Measurements from ENCODE around the gene MED13.
A peak's percentile ranks its signal among the peaks of the same experiment; 100 is the strongest.

The MED13 gene

DNA sequence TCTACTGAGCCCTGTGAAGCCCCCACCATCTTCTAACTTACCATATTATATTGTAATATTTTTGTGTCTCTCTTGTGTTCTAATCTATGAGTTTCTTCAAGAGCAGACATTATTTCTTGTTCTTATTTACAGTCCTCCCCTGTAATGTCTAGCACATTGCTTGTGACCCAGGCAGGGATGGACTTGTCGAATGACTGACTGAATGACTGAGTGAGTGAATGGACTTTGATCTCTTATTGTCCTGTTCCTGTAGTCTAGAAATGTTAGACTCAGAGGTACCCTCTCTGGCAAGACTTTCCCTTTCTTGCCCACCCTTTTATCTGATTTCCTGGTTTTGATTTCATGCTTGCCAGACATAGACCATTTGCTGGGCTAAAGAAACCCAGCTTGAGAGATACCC, 35.0 kb upstream of the MED13 start:
- no peak overlapping the region for H3K4me3 ChIP-seq (ENCODE audit: low read depth, low read length)
- ChIA-PET CTCF (interaction anchor here (2.3 kb wide), 1 partner anchor 10 kb away, joined by 15 read pairs; no protein-coding TSS in a partner anchor), POLR2A (no interaction called here)
- no peak for DNase-seq (ENCODE audit: low read depth, low spot score)
- TF ChIP-seq CTCF (IDR thresholded peaks at IDR 0.05; ENCODE audit: insufficient read depth, low read length, missing control alignments), result no peak

DNA sequence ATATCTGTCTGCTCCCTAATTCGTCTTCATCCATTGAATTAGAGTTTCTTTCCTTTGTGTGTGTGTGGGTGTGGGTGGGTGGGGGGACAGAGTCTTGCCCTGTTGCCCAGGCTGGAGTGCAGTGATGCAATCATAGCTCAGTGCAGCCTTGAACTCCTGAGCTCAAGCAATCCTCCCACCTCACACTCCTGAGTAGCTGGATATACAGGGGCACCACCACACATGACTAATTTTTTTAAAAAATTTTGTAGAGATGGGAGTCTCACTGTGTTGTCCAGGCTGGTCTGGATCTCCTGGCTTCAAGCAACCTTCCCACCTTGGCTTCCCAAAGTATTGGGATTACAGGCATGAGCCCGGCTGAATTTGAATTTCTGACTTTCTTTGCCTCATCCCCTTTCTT, 34.5 kb upstream of the MED13 start:
- CTCF ChIA-PET, result interaction anchor here (1.4 kb wide), 1 partner anchor 10 kb away, joined by 11 read pairs; no protein-coding TSS in a partner anchor

DNA sequence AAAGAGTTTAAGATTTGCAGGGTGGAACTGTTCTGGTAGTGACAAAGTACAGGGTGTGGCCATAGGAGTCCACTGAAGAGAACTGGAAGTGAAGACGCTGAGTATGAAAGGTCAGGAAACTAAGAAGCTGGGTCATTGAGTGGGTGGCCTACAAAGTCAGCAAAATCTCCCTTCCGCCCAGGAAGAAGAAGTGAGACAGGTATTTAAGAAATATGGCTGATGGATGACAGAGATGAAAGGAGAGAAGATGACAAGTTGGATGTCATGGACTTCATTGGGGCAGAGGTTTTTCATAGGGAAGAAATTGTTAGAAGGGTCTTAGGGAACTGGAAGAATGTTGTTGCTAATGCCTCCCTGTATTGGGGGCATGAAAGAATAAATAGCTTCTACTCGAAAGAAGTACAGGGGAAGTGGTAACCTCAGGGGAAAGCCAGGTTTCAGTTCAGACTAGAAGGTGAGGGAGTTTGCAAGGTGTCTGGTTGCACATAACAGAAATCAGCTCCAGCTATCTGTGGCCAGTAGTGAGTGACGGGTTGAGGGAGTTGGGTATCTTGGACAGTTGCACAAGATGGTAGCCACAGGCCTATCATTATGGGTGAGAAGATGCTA, 33.6 kb upstream of the MED13 start:
- CTCF ChIA-PET, result interaction anchor here (1.4 kb wide), 1 partner anchor 11 kb away, joined by 11 read pairs; no protein-coding TSS in a partner anchor
- no peak overlapping the region for H3K4me3 ChIP-seq (ENCODE audit: low read depth, low read length)
- POLR2A ChIA-PET, result no interaction called here
- TF ChIP-seq CTCF (IDR thresholded peaks at IDR 0.05; ENCODE audit: insufficient read depth, low read length, missing control alignments), result no peak
- no peak for DNase-seq (ENCODE audit: low read depth, low spot score)

More for the DNA sequence above, 34.5 kb upstream of the MED13 start:
- POLR2A ChIA-PET, result no interaction called here
- no peak for DNase-seq (ENCODE audit: low read depth, low spot score)
- no peak for TF ChIP-seq CTCF (IDR thresholded peaks at IDR 0.05; ENCODE audit: insufficient read depth, low read length, missing control alignments)
- H3K4me3 ChIP-seq (ENCODE audit: low read depth, low read length), result no peak overlapping the region

- no peak for TF ChIP-seq CTCF (IDR thresholded peaks at IDR 0.05; ENCODE audit: insufficient read depth, low read length, missing control alignments)
- no peak overlapping the region for H3K4me3 ChIP-seq (ENCODE audit: low read depth, low read length)
- ChIA-PET POLR2A (no interaction called here), CTCF (interaction anchor here (2.2 to 5.7 kb wide), 2 partner anchors 14 to 30 kb away, joined by 11 to 27 read pairs; no protein-coding TSS in a partner anchor)
- no peak for DNase-seq (ENCODE audit: low read depth, low spot score)
Observed at GRCh38 chr17:62096401-62096670, 31.3 kb upstream of the MED13 start.

GRCh38 chr17:62094175-62094574, 29.1 kb upstream of the MED13 start:
- ChIA-PET POLR2A (no interaction called here), CTCF (interaction anchor here (1.4 to 5.7 kb wide), 3 partner anchors 15 to 28 kb away, joined by 3 to 27 read pairs (median 7); no protein-coding TSS in a partner anchor)
- no peak for DNase-seq (ENCODE audit: low read depth, low spot score)
- no peak overlapping the region for H3K4me3 ChIP-seq (ENCODE audit: low read depth, low read length)
- TF ChIP-seq CTCF (IDR thresholded peaks at IDR 0.05; ENCODE audit: insufficient read depth, low read length, missing control alignments), result no peak

GRCh38 chr17:62093188-62094155, 28.4 kb upstream of the MED13 start:
- CTCF ChIA-PET, result interaction anchor here (1.4 to 5.7 kb wide), 3 partner anchors 14 to 27 kb away, joined by 3 to 27 read pairs (median 7); no protein-coding TSS in a partner anchor
- POLR2A ChIA-PET, result no interaction called here
- DNase-seq (ENCODE audit: low read depth, low spot score), result peak; percentile 61
- no peak overlapping the region for H3K4me3 ChIP-seq (ENCODE audit: low read depth, low read length)
- TF ChIP-seq CTCF (IDR thresholded peaks at IDR 0.05; ENCODE audit: insufficient read depth, low read length, missing control alignments), result no peak
